HUES48 (cell line): ENCODE results near the gene ENO2.

ENCODE experiments used
- H3K27ac ChIP-seq: one replicate; pipeline ENCODE4 v1.7.0; 2013; ENCODE audit warnings: low read depth, low read length, inconsistent platforms
- H3K27me3 ChIP-seq: 2 replicates; pipeline ENCODE4 v1.6.1; 2013; ENCODE audit warnings: mild to moderate bottlenecking, low read length; ENCODE audit not compliant: control insufficient read depth, insufficient read depth
- H3K36me3 ChIP-seq: 2 replicates; pipeline ENCODE4 v1.6.1; 2013; ENCODE audit warnings: low read length; ENCODE audit not compliant: control insufficient read depth, insufficient read depth
- H3K4me1 ChIP-seq: 2 replicates; pipeline ENCODE4 v1.6.1; 2013; ENCODE audit warnings: mild to moderate bottlenecking, low read length; ENCODE audit not compliant: control insufficient read depth, insufficient read depth
- H3K4me3 ChIP-seq: 2 replicates; pipeline ENCODE4 v1.5.1; 2013; ENCODE audit warnings: mild to moderate bottlenecking, low read depth, low read length
- H3K9ac ChIP-seq: 2 replicates; pipeline ENCODE4 v1.6.1; 2013; ENCODE audit warnings: mild to moderate bottlenecking, low read depth, low read length, moderate library complexity
- H3K9me3 ChIP-seq: 2 replicates; pipeline ENCODE4 v1.6.1; 2013; ENCODE audit warnings: low read length; ENCODE audit not compliant: control insufficient read depth, insufficient read depth

Gene ENO2

DNA sequence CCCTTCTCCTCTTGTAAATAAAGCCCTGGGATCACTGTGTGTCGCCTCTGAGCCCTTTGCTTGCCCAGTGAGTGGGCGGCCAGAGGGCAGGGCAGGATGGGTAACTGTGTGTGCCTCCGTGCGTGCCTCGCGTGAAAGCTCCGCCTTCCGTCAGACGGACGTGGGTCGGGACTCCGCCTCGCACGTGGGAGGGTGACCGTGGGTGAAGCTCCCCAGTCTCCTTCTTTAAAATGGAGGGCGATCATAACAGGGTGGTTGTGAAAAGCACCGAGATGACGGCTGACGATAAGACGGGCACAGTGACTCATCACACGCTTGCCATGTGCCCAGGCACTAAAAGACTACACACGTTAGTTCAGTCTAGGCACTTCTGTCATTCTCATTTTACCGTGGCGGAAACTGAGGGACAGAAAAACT lies 46.9 kb downstream of the ENO2 start:
- H3K9me3 ChIP-seq: no peaks in the 10 kb centered on the region
- peak overlapping the region; percentile 73; the same call in 1 of the 2 replicates for H3K9ac ChIP-seq
- peak overlapping the region; percentile 87 for H3K27ac ChIP-seq
- H3K27me3 ChIP-seq: no peaks in the 10 kb centered on the region
- peaks cover 23% of the 10 kb centered on the region for H3K36me3 ChIP-seq
- peaks cover 38% of the 10 kb centered on the region for H3K4me1 ChIP-seq
- H3K4me3 ChIP-seq: peak overlapping the region; percentile 78

DNA sequence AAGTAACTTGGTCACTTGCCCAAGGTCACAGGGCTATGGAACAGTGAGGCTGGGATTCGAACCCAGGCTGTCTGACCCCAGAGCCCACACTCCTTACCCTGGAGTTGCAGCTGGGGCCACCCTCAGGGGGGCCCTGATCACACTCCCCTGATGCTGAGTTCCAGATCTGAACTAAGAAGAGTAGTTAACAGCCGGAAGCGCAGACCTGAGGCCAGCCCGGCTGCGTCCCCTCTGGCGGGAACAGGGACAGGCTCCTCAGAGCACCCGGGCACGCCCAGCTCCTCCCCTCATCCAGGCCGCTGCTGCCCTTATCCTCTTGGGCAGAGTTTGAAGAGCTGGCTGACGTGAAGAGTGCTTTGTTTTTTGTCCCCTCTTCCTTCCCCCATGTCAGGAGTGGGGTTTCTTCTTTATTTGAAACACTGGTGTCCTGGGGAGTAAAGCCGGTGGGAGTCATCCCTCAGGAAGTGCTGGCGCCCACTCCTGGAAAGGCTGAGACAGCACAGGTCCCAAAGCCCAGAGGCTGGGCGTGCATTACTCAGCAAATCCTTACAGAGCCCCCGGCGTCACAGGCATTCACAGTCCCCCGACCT lies 47.4 kb downstream of the ENO2 start:
- Histone ChIP-seq H3K4me3 (peak overlapping the region; percentile 78), H3K9ac (peak overlapping the region; percentile 73), H3K36me3 (peaks cover 27% of the 10 kb centered on the region), H3K27me3 (no peaks in the 10 kb centered on the region), H3K27ac (peak overlapping the region; percentile 87), H3K4me1 (peaks cover 38% of the 10 kb centered on the region), H3K9me3 (no peaks in the 10 kb centered on the region)

DNA sequence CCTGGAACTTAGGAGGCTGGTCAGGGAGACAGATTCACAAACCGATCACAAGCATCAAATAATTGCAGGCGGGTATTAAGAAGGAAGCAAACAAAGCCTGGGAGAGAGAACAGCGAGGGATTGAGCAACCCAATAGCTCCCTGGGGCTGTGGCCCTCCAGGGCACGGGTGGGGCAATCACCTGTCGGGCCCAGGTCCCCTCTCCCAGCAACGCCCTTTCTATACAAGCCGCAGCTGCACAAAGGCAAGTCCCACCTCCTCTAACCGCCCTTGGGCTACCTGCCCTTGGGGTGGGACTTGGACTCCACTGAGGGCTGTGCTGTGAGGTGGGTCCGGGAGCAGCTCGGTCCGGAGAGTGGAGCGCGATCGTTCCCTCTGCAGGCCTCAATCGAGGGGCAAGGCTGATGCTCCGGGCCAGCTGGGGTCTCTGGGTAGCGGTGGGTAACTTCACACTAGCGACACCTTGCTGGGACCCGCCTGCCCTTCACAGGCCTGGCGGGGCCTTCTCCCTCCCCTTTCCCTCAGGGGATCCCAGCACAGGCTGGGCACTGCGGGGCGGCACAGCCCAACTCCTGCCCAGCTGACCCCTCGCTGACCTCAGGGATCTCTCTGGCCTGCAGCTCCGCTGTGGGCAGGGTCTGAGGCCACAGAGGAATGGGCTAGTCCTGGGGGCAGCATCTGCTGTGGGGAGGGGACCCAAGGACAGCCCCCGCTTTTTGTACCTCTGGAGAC lies 48.1 kb downstream of the ENO2 start:
- Histone ChIP-seq H3K9me3 (no peaks in the 10 kb centered on the region), H3K4me1 (peaks cover 38% of the 10 kb centered on the region), H3K27me3 (no peaks in the 10 kb centered on the region), H3K4me3 (peak overlapping the region; percentile 78), H3K27ac (peak overlapping the region; percentile 87), H3K36me3 (peaks cover 34% of the 10 kb centered on the region), H3K9ac (peak overlapping the region; percentile 73)

DNA sequence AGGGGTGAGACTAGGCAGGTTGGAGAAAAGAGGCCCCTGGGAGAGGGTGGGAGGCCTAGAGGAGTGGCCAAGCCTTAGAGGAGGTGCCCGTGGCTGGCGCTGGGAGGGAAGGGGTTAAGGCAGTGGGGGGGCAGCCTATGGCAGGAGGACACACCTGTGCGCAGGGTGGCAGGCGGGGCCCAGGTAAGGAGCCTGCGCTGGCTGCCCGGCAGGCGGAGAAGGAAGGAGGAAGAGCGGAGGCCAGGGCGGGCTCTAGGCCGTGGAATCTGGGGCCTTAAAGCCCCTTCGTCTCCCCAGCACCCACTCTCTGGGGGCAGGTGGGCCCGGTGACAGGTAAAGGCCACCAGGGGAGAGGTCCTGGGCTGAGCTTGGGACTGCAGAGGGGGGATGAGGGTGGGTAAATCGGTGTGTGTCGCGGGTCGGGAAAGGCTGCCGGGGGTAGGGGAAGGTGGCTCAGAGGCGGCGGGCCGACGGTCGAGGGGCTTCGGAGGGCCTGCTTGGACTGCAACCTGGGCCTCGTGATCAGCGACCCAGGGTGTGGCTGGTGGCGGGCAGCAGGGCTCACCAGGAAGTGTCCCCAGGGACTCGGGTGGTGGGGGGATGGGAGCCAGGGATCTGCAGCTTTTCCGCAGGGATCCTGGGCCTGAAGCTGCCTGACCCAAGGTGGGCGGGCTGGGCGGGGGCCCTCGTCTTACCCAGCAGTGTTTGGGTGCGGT lies 48.8 kb downstream of the ENO2 start:
- Histone ChIP-seq H3K4me3 (peak overlapping the region; percentile 78), H3K27ac (peak overlapping the region; percentile 11), H3K9me3 (no peaks in the 10 kb centered on the region), H3K9ac (peak overlapping the region; percentile 78), H3K4me1 (peaks cover 38% of the 10 kb centered on the region), H3K36me3 (peaks cover 41% of the 10 kb centered on the region), H3K27me3 (no peaks in the 10 kb centered on the region)

DNA sequence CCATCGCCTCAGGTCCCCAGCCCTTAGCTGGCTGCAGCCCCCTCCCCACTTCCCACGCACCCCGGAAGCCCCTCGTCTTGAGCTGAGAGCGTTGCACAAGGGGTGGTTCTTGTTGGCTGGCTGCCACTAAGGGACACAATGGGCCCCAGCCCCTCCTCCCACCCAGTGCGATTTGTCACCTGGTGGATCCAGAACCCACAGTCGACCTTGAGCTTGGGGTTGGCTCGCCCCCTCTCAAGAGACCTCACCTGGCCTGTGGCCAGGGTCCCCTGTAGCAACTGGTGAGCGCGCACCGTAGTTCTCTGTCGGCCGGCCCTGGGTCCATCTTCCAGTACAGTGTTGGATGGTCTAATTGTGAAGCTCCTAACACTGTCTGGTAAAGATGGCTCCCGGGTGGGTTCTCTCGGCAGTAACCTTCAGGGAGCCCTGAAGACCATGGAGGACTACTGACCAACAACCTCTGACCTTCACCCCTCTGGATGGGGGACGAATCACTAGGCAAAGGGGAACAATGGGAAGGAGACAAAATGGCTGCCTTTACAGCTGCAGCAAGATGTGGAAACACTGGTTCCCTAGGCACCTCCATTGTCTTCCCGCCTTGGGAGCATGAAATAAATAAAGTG lies 49.5 kb downstream of the ENO2 start:
- H3K36me3 ChIP-seq: peaks cover 48% of the 10 kb centered on the region
- peak overlapping the region; percentile 31 for H3K27ac ChIP-seq
- H3K9me3 ChIP-seq: no peaks in the 10 kb centered on the region
- peak overlapping the region; percentile 78 for H3K4me3 ChIP-seq
- no peaks in the 10 kb centered on the region for H3K27me3 ChIP-seq
- H3K9ac ChIP-seq: peak overlapping the region; percentile 59
- H3K4me1 ChIP-seq: peaks cover 39% of the 10 kb centered on the region

DNA sequence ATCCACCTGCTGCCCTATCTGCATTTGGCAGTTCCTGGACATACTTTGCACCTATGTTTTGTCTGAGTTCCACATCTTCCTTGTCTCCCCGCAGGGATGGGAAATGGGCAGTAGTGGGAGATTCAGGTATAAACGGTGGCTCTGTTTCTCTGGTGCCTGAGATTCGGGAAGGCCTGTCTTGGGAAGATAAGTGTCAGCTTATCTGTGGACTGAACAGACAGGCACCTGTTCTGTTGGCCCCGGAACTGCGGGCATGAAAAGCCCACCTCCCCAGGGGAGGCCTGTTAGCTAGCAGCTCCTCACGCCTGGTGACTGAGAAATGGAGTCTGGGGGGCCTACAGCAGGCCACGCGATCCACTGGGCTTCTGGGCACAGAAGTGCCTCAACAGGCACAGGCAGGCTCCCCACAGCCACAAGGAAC lies 50.2 kb downstream of the ENO2 start:
- H3K9me3 ChIP-seq: no peaks in the 10 kb centered on the region
- H3K36me3 ChIP-seq: peaks cover 53% of the 10 kb centered on the region
- H3K27ac ChIP-seq: peak overlapping the region; percentile 79
- no peak overlapping the region for H3K9ac ChIP-seq
- no peaks in the 10 kb centered on the region for H3K27me3 ChIP-seq
- H3K4me1 ChIP-seq: peaks cover 43% of the 10 kb centered on the region
- peak overlapping the region; percentile 78; the same call in 1 of the 2 replicates for H3K4me3 ChIP-seq

DNA sequence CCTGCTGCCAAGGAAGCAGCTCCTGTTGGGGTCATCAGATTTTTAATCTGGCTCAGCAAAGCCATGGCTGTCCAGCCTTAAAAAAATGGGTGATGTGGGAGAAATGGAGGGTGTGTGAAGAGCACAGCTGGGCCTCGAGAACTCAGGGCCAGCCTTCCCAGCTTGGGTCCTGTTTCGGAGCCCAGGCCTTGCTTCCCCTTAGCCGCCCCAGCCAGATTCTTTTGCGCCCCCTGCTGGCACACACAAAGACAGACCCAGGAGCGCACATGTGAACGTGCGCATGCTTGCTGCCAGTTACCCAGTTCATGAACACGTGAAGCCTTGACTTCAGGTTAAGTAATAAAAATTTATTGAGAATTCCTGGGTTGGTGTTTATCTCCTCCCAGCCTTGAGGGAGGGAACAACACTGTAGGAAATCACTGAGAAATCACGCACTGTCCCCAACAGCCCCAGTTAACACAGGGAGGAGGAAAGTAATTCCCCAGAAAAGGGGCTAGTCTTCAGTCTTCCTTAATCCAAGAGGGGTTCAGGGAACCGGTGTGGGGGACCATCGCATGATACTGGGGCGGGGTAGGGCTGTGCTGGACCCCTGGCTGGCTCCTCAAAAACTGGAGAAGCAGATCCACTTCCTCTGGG lies 50.8 kb downstream of the ENO2 start:
- Histone ChIP-seq H3K4me1 (peaks cover 43% of the 10 kb centered on the region), H3K36me3 (peaks cover 53% of the 10 kb centered on the region), H3K27ac (peak overlapping the region; percentile 79), H3K27me3 (no peaks in the 10 kb centered on the region), H3K4me3 (no peak overlapping the region), H3K9ac (no peak overlapping the region), H3K9me3 (no peaks in the 10 kb centered on the region)

DNA sequence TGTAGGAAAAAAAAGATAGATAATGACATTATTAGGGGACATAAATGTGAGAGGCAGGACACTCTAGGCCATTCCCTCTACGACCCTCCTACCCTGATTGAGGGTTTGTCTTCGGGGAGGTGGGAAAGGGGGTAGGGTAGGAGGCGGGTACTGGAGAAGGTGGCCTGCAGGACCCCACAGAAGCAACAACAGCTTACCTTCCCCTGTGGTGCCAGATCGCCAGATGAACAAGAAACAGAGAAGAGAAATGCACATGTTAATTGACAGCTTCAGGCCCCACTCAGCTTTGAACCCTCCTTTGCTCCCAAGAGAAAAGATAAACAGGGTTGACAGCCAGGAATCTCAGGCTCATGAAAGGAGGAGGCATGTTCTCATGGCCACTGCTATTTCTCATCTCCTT lies 51.3 kb downstream of the ENO2 start:
- H3K36me3 ChIP-seq: peaks cover 53% of the 10 kb centered on the region
- H3K9me3 ChIP-seq: no peaks in the 10 kb centered on the region
- no peak overlapping the region for H3K27ac ChIP-seq
- no peak overlapping the region for H3K9ac ChIP-seq
- peaks cover 43% of the 10 kb centered on the region for H3K4me1 ChIP-seq
- no peaks in the 10 kb centered on the region for H3K27me3 ChIP-seq
- H3K4me3 ChIP-seq: no peak overlapping the region

DNA sequence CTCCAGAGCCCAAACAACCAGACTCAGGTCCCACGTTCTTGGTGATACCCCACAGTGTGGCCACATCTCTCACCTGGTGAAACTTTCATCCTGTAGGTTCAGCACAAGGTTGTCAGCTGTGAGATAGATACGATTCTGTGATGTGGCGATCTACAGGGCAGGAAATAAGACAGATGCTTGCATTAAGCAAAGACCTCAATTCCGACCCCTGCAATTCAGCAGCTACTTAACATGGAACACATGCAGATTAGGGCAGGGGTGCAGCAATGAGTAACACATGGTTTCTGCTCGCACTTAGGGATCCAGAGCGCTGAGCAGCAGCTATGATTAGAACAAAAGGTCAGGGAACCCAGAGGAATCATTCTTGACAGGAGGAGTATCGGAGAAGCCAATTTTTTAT lies 52.0 kb downstream of the ENO2 start:
- peaks cover 37% of the 10 kb centered on the region for H3K4me1 ChIP-seq
- H3K36me3 ChIP-seq: peaks cover 53% of the 10 kb centered on the region

DNA sequence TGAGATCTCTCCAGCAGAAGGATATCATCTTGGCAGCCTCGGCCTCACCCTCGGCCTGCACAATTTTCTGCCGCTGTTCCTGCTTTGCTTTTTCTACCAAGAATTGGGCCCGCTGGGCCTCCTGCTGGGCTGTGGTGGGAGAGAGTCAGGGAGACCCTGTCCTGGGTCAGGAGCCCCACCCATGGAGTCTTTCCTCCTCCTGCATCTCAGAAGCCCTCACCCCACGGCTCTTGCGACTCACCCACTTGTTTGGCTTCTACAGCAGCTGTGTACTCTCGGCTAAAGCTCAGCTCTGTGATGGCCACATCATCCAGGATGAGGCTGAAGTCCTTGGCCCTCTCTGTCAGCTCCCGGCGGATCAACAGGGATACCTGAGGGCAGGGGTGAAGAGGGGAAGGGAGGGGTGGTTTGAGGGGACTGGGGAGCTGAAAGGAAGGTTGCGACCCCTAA lies 53.3 kb downstream of the ENO2 start:
- Histone ChIP-seq H3K9ac (no peak overlapping the region), H3K36me3 (peaks cover 59% of the 10 kb centered on the region)

More for the DNA sequence above, 52.0 kb downstream of the ENO2 start:
- H3K9me3 ChIP-seq: no peaks in the 10 kb centered on the region
- no peak overlapping the region for H3K9ac ChIP-seq
- H3K27me3 ChIP-seq: no peaks in the 10 kb centered on the region
- no peak overlapping the region for H3K4me3 ChIP-seq
- no peak overlapping the region for H3K27ac ChIP-seq

More for the DNA sequence above, 53.3 kb downstream of the ENO2 start:
- peaks cover 29% of the 10 kb centered on the region for H3K4me1 ChIP-seq
- H3K4me3 ChIP-seq: no peak overlapping the region
- H3K27me3 ChIP-seq: no peaks in the 10 kb centered on the region
- peak overlapping the region; percentile 3 for H3K27ac ChIP-seq
- H3K9me3 ChIP-seq: no peaks in the 10 kb centered on the region
